ENCODE data around the gene COL6A1.

Gene COL6A1

GRCh38 chr21:45944601-45945000, 37.0 kb upstream of the COL6A1 start:
- Histone ChIP-seq H3K27ac (ENCODE audit: low read length) (no peak overlapping the region), H2AFZ (ENCODE audit: low read depth, low read length) (no peak overlapping the region), H3K9me3 (ENCODE audit: insufficient read depth, low read length) (no peaks in the 10 kb centered on the region), H3K4me2 (ENCODE audit: low read length) (no peak overlapping the region), H3K27me3 (ENCODE audit: low read depth, low read length) (no peaks in the 10 kb centered on the region), H3K79me2 (ENCODE audit: low read length) (no peaks in the 10 kb centered on the region), H3K36me3 (replicated peaks; ENCODE audit: low read depth, low read length) (no peaks in the 10 kb centered on the region), H3K4me1 (ENCODE audit: low read length) (no peaks in the 10 kb centered on the region), H3K9ac (ENCODE audit: low read length) (no peak overlapping the region), H3K4me3 (ENCODE audit: low read length) (no peak overlapping the region), H4K20me1 (ENCODE audit: insufficient read depth, low read length) (no peaks in the 10 kb centered on the region)
- TF ChIP-seq EZH2phosphoT487 (IDR thresholded peaks at IDR 0.05; ENCODE audit: low read depth) = no peak
- no peak for TF ChIP-seq CTCF (IDR thresholded peaks at IDR 0.05; ENCODE audit: low read depth, low read length)

GRCh38 chr21:45945066-45945867, 36.3 kb upstream of the COL6A1 start:
- Histone ChIP-seq H3K27ac (ENCODE audit: low read length) (no peak overlapping the region), H3K79me2 (ENCODE audit: low read length) (no peaks in the 10 kb centered on the region), H3K36me3 (replicated peaks; ENCODE audit: low read depth, low read length) (no peaks in the 10 kb centered on the region), H3K27me3 (ENCODE audit: low read depth, low read length) (no peaks in the 10 kb centered on the region), H4K20me1 (ENCODE audit: insufficient read depth, low read length) (no peaks in the 10 kb centered on the region), H3K9ac (ENCODE audit: low read length) (no peak overlapping the region), H3K4me3 (ENCODE audit: low read length) (no peak overlapping the region), H2AFZ (ENCODE audit: low read depth, low read length) (no peak overlapping the region), H3K4me1 (ENCODE audit: low read length) (no peaks in the 10 kb centered on the region), H3K4me2 (ENCODE audit: low read length) (no peak overlapping the region), H3K9me3 (ENCODE audit: insufficient read depth, low read length) (no peaks in the 10 kb centered on the region)
- TF ChIP-seq CTCF (IDR thresholded peaks at IDR 0.05; ENCODE audit: low read depth, low read length) (no peak), EZH2phosphoT487 (IDR thresholded peaks at IDR 0.05; ENCODE audit: low read depth) (no peak)

- Histone ChIP-seq H3K27me3 (ENCODE audit: low read depth, low read length) (no peaks in the 10 kb centered on the region), H3K79me2 (ENCODE audit: low read length) (no peaks in the 10 kb centered on the region), H2AFZ (ENCODE audit: low read depth, low read length) (no peak overlapping the region), H3K9me3 (ENCODE audit: insufficient read depth, low read length) (no peaks in the 10 kb centered on the region), H3K4me2 (ENCODE audit: low read length) (no peak overlapping the region), H4K20me1 (ENCODE audit: insufficient read depth, low read length) (no peaks in the 10 kb centered on the region), H3K36me3 (replicated peaks; ENCODE audit: low read depth, low read length) (no peaks in the 10 kb centered on the region), H3K4me1 (ENCODE audit: low read length) (no peaks in the 10 kb centered on the region), H3K4me3 (ENCODE audit: low read length) (no peak overlapping the region), H3K27ac (ENCODE audit: low read length) (no peak overlapping the region), H3K9ac (ENCODE audit: low read length) (no peak overlapping the region)
- no peak for TF ChIP-seq EZH2phosphoT487 (IDR thresholded peaks at IDR 0.05; ENCODE audit: low read depth)
- TF ChIP-seq CTCF (IDR thresholded peaks at IDR 0.05; ENCODE audit: low read depth, low read length) = no peak
Measured at GRCh38 chr21:45945868-45946210, 35.7 kb upstream of the COL6A1 start.

GRCh38 chr21:45947296-45947695, 34.3 kb upstream of the COL6A1 start:
- H2AFZ ChIP-seq (ENCODE audit: low read depth, low read length) = no peak overlapping the region
- H3K9me3 ChIP-seq (ENCODE audit: insufficient read depth, low read length) = no peaks in the 10 kb centered on the region
- H3K4me1 ChIP-seq (ENCODE audit: low read length) = no peaks in the 10 kb centered on the region
- no peaks in the 10 kb centered on the region for H3K79me2 ChIP-seq (ENCODE audit: low read length)
- H3K4me2 ChIP-seq (ENCODE audit: low read length) = no peak overlapping the region
- no peaks in the 10 kb centered on the region for H4K20me1 ChIP-seq (ENCODE audit: insufficient read depth, low read length)
- no peaks in the 10 kb centered on the region for H3K27me3 ChIP-seq (ENCODE audit: low read depth, low read length)
- no peak for TF ChIP-seq EZH2phosphoT487 (IDR thresholded peaks at IDR 0.05; ENCODE audit: low read depth)
- TF ChIP-seq CTCF (IDR thresholded peaks at IDR 0.05; ENCODE audit: low read depth, low read length) = no peak
- H3K9ac ChIP-seq (ENCODE audit: low read length) = no peak overlapping the region
- no peak overlapping the region for H3K4me3 ChIP-seq (ENCODE audit: low read length)
- no peak overlapping the region for H3K27ac ChIP-seq (ENCODE audit: low read length)
- no peaks in the 10 kb centered on the region for H3K36me3 ChIP-seq (replicated peaks; ENCODE audit: low read depth, low read length)

Measured in OCI-LY3 (cell line).